Liver (tissue), 3 donors: ENCODE results near the gene FRYL.

Experiments used
- FOXA1 ChIP-seq: IDR thresholded peaks from 2 replicates; pipeline ENCODE4 v1.6.1; 2016; ENCODE audit warnings: antibody characterized with exemption
- JUND ChIP-seq, 2 donors: IDR thresholded peaks; 2 replicates each; pipeline ENCODE4 v1.6.1; 2016; ENCODE audit warnings: antibody characterized with exemption in 2 of 2
- RXRA ChIP-seq, 2 donors: IDR thresholded peaks; 2 replicates each; pipeline ENCODE4 v1.6.1; 2017 to 2018; ENCODE audit warnings: antibody characterized with exemption in 2 of 2, mild to moderate bottlenecking in 1 of 2
- SP1 ChIP-seq: IDR thresholded peaks from 2 replicates; pipeline ENCODE4 v1.6.1; 2018; ENCODE audit warnings: antibody characterized with exemption, mild to moderate bottlenecking
- TAF1 ChIP-seq: conservative IDR thresholded peaks from 2 replicates; pipeline ENCODE4 v1.6.1; 2016; ENCODE audit warnings: antibody characterized with exemption, mild to moderate bottlenecking
- YY1 ChIP-seq: IDR thresholded peaks from 2 replicates; pipeline ENCODE4 v1.6.1; 2016; ENCODE audit warnings: antibody characterized with exemption, mild to moderate bottlenecking
- TF ChIP-seq, protein P1 (sequence below): fragments of 150-350 bp; IDR thresholded peaks from 2 replicates; pipeline ENCODE4 v1.5.1; 2017; ENCODE audit warnings: improper control_type of control experiment, low read depth, low read length; ENCODE audit not compliant: missing input control
- TF ChIP-seq, protein P2 (sequence below): IDR thresholded peaks from 2 replicates; pipeline ENCODE4 v1.6.1; 2016; ENCODE audit warnings: antibody characterized with exemption
- TF ChIP-seq, protein P3 (sequence below): IDR thresholded peaks from 2 replicates; pipeline ENCODE4 v1.6.1; 2016; ENCODE audit warnings: antibody characterized with exemption
- donor health status: healthy.
- donor health status: healthy.

DNA sequence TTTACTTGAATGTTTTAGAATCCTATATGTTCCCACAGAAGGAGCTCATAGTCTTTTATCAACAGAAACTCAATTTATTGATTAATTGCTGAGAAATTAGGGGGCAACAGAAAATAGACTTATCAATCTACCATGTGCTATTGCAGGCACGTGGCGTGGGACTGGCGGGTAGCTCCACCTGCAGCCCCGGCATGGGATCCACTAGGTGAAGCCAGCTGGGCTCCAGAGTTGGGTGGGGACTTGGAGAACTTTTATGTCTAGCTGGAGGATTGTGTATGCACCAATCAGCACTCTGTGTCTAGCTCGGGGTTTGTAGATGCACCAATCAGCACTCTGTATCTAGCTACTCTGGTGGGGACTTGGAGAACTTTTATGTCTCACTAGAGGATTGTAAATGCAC, 47.5 kb upstream of the FRYL start:
- TF ChIP-seq, protein P1, sequence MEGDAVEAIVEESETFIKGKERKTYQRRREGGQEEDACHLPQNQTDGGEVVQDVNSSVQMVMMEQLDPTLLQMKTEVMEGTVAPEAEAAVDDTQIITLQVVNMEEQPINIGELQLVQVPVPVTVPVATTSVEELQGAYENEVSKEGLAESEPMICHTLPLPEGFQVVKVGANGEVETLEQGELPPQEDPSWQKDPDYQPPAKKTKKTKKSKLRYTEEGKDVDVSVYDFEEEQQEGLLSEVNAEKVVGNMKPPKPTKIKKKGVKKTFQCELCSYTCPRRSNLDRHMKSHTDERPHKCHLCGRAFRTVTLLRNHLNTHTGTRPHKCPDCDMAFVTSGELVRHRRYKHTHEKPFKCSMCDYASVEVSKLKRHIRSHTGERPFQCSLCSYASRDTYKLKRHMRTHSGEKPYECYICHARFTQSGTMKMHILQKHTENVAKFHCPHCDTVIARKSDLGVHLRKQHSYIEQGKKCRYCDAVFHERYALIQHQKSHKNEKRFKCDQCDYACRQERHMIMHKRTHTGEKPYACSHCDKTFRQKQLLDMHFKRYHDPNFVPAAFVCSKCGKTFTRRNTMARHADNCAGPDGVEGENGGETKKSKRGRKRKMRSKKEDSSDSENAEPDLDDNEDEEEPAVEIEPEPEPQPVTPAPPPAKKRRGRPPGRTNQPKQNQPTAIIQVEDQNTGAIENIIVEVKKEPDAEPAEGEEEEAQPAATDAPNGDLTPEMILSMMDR = no peak
- TF ChIP-seq YY1 (no peak), SP1 (no peak), FOXA1 (no peak), RXRA (IDR thresholded peaks at IDR 0.05) (no peak), JUND (IDR thresholded peaks at IDR 0.05) (no peak), TAF1 (no peak)
- TF ChIP-seq, protein P2, sequence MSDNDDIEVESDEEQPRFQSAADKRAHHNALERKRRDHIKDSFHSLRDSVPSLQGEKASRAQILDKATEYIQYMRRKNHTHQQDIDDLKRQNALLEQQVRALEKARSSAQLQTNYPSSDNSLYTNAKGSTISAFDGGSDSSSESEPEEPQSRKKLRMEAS = no peak
- TF ChIP-seq, protein P3, sequence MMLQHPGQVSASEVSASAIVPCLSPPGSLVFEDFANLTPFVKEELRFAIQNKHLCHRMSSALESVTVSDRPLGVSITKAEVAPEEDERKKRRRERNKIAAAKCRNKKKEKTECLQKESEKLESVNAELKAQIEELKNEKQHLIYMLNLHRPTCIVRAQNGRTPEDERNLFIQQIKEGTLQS = no peak
